C4-2B (cell line): ENCODE results near the gene CAD.

Experiments
- H3K27ac ChIP-seq: fragments of 450-650 bp; 2 replicates; pipeline ENCODE4 v1.5.1; 2017
- ZFX ChIP-seq: fragments of 450-650 bp; IDR thresholded peaks from 2 replicates; pipeline ENCODE4 v1.6.1; 2017
- TF ChIP-seq, protein P1 (sequence below): fragments of 450-650 bp; conservative IDR thresholded peaks from 2 replicates; pipeline ENCODE4 v1.5.1; 2017; ENCODE audit warnings: mild to moderate bottlenecking

CAD gene

DNA sequence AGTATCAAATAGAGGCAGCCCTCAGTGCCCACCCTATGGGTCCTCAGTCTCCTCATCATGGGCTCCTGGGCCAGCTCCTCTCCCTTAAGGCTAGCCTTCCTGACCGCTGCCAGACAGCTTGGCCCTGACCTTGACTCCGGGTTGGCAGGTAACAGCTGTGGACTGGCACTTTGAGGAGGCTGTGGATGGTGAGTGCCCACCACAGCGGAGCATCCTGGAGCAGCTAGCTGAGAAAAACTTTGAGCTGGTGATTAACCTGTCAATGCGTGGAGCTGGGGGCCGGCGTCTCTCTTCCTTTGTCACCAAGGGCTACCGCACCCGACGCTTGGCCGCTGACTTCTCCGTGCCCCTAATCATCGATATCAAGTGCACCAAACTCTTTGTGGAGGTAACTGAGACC, 19.0 kb downstream of the CAD start:
- TF ChIP-seq ZFX, result no peak
- TF ChIP-seq, protein P1, sequence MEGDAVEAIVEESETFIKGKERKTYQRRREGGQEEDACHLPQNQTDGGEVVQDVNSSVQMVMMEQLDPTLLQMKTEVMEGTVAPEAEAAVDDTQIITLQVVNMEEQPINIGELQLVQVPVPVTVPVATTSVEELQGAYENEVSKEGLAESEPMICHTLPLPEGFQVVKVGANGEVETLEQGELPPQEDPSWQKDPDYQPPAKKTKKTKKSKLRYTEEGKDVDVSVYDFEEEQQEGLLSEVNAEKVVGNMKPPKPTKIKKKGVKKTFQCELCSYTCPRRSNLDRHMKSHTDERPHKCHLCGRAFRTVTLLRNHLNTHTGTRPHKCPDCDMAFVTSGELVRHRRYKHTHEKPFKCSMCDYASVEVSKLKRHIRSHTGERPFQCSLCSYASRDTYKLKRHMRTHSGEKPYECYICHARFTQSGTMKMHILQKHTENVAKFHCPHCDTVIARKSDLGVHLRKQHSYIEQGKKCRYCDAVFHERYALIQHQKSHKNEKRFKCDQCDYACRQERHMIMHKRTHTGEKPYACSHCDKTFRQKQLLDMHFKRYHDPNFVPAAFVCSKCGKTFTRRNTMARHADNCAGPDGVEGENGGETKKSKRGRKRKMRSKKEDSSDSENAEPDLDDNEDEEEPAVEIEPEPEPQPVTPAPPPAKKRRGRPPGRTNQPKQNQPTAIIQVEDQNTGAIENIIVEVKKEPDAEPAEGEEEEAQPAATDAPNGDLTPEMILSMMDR, result no peak

DNA sequence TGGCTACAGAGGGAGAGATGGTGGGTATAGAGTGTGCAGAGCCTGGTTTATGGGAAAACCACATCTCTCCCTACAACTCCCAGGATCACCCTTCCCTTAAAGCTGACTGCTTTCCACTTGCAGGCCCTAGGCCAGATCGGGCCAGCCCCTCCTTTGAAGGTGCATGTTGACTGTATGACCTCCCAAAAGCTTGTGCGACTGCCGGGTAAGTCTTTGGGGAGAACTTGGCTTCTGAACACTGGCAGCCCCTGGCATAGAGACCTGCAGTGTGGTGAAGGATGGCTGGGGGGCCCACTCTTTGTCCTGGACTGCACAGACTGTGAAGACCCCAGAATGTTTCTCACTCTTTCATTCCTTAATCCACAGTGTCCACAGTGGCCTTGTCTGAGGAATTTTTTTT, 19.5 kb downstream of the CAD start:
- TF ChIP-seq, protein P1, result no peak
- no peak for TF ChIP-seq ZFX
- no peak overlapping the region for H3K27ac ChIP-seq

More for the DNA sequence above, 19.0 kb downstream of the CAD start:
- no peak overlapping the region for H3K27ac ChIP-seq

DNA sequence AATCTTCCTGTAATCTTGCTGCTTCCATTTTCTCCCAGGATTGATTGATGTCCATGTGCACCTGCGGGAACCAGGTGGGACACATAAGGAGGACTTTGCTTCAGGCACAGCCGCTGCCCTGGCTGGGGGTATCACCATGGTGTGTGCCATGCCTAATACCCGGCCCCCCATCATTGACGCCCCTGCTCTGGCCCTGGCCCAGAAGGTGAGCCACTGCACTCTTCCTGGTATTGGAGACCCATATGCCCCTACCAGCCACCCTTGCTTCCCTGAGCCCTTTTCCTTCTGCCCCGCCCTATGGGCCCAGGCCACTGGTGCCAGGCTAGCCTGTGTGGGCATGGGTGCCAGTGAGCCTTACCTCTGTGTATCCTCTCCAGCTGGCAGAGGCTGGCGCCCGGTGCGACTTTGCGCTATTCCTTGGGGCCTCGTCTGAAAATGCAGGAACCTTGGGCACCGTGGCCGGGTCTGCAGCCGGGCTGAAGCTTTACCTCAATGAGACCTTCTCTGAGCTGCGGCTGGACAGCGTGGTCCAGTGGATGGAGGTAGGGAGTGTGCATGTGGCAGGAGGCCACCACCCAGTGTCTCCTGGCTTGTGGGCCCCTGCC, 20.3 kb downstream of the CAD start:
- TF ChIP-seq ZFX, result no peak
- TF ChIP-seq, protein P1, result no peak
- no peak overlapping the region for H3K27ac ChIP-seq

DNA sequence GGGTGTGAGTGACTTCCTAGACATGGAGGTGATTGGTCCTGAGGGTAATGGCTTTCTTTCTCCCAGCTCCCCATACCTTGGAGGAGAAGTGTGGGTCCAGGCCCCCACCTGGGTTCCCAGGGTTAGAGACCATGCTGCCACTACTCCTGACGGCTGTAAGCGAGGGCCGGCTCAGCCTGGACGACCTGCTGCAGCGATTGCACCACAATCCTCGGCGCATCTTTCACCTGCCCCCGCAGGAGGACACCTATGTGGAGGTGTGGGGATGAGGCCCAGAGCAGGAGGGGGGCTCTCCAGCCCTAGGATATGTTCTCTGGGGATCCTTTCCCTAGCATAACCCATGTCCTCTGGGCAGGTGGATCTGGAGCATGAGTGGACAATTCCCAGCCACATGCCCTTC, 21.8 kb downstream of the CAD start:
- TF ChIP-seq ZFX, result no peak
- TF ChIP-seq, protein P1, result no peak
- no peak overlapping the region for H3K27ac ChIP-seq

DNA sequence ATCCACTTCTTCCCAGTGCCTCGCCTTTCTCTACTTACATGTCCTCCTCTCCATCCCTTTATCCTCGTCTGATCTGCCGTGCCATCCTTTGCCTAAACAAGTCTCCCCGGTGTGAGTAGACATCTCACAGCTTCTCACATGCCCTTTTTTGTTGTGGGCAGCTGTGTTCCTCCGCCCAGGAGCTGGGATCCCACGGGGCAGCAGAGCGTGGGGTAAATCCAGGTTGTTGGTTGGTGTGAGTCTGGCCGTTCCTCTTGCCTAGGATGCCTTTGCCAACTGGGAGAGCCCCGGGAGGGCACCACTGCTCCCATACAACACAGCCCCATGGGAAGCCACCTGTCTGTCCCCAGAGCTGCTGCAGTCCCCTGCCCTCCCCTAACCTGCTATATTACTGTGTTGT, 23.2 kb downstream of the CAD start:
- TF ChIP-seq, protein P1, result no peak
- no peak for TF ChIP-seq ZFX
- H3K27ac ChIP-seq, result no peak overlapping the region

DNA sequence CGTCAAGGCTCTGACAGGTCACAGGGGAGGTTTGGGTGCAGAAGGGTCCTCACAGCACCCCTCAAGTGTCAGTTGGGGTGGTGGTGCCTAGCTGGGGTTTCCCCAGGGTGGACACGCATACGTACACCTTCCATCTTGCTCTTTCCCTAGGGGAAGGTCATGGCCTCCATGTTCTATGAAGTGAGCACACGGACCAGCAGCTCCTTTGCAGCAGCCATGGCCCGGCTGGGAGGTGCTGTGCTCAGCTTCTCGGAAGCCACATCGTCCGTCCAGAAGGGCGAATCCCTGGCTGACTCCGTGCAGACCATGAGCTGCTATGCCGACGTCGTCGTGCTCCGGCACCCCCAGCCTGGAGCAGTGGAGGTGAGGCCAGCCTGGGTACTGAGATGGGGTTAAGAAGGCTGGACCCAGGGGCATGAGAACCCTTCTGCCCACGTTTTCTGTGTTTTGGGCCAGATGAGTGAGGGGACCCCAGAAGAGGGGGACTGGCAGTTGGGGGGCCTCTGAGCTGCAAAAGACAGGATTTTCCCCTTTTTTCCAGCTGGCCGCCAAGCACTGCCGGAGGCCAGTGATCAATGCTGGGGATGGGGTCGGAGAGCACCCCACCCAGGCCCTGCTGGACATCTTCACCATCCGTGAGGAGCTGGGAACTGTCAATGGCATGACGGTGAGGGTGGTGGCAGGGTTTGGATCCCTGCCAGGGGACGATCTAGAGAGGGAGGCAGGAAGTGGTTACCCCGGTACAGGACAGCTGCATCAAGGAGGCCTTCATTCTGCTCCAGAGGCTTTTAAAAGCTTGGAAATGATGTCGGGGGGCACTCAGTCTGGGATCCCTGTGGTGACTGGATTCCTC, 24.8 kb downstream of the CAD start:
- TF ChIP-seq, protein P1, result no peak
- no peak for TF ChIP-seq ZFX
- no peak overlapping the region for H3K27ac ChIP-seq

DNA sequence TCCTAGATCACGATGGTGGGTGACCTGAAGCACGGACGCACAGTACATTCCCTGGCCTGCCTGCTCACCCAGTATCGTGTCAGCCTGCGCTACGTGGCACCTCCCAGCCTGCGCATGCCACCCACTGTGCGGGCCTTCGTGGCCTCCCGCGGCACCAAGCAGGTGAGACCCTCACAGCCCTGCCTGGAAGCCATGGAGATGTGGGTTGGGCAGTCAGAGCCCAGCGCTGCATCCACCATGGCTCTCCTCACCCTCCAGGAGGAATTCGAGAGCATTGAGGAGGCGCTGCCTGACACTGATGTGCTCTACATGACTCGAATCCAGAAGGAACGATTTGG, 25.4 kb downstream of the CAD start:
- TF ChIP-seq, protein P1, result no peak
- no peak for TF ChIP-seq ZFX

More for the DNA sequence above, 25.4 kb downstream of the CAD start:
- H3K27ac ChIP-seq, result no peak overlapping the region
